K562 (cell line): ENCODE measurements around the gene RHEB. TPM values are rescaled to one million over a fixed set of nuclear protein-coding genes. Genes with fewer than 3 reads are reported as not detected.
"Not testable (repeated sequence)": the region's sequence is repeated elsewhere in the genome, so short reads cannot be mapped to it uniquely, and the experiment has no call there.

Experiments
- BRD4 ChIP-seq: fragments of 200-600 bp; sonication (generic); IDR thresholded peaks from 2 replicates; pipeline ENCODE4 v1.6.1; 2017; ENCODE audit warnings: inconsistent platforms
- CBX5 ChIP-seq: IDR thresholded peaks from 2 replicates; pipeline ENCODE4 v1.6.1; 2014; ENCODE audit warnings: low read depth, borderline replicate concordance
- CEBPG ChIP-seq, 3 experiments: fragments of 200-800 bp in 1 of 3; sonication (Bioruptor generic) in 1 of 3; sonication (generic) in 1 of 3; formaldehyde crosslinking in 1 of 3; IDR thresholded peaks in 2 of 3; conservative IDR thresholded peaks in 1 of 3; 2 replicates each; pipeline versions ENCODE4 v1.6.1 to v1.8.0; 2016 to 2022; ENCODE audit warnings: missing compliant biosample characterization in 2 of 3, missing genetic modification characterization in 2 of 3, mild to moderate bottlenecking in 1 of 3, missing genetic modification reagents in 1 of 3
- CTCF ChIP-seq, 3 experiments: IDR thresholded peaks in 2 of 3; conservative IDR thresholded peaks in 1 of 3; 2 replicates each; pipeline ENCODE4 v1.5.1; 2011 to 2012; ENCODE audit warnings: low read length in 3 of 3, mild to moderate bottlenecking in 3 of 3, control low read depth in 2 of 3, improper control_type of control experiment in 1 of 3, inconsistent platforms in 1 of 3, low read depth in 1 of 3, mixed read lengths in 1 of 3, moderate library complexity in 1 of 3; ENCODE audit not compliant: insufficient read depth in 2 of 3
- DIDO1 ChIP-seq: fragments of 450-650 bp; IDR thresholded peaks from 2 replicates; pipeline ENCODE4 v1.6.1; 2016; ENCODE audit warnings: low read depth, missing biosample characterization, missing genetic modification characterization
- FIP1L1 ChIP-seq: fragments of 200-400 bp; formaldehyde crosslinking; IDR thresholded peaks from 2 replicates; pipeline ENCODE4 v1.6.1; 2018; ENCODE audit warnings: mild to moderate bottlenecking, low read depth, low read length; ENCODE audit not compliant: poor library complexity, severe bottlenecking
- ILF3 ChIP-seq: fragments of 450-650 bp; IDR thresholded peaks from 2 replicates; pipeline ENCODE4 v1.6.1; 2018; ENCODE audit warnings: antibody characterized with exemption, mild to moderate bottlenecking, moderate library complexity, borderline replicate concordance
- KDM2B ChIP-seq: fragments of 250-450 bp; sonication (Bioruptor Pico); IDR thresholded peaks from 2 replicates; pipeline ENCODE4 v1.8.0; 2021; ENCODE audit warnings: mild to moderate bottlenecking, moderate library complexity
- KDM5B ChIP-seq: fragments of 200-600 bp; sonication (generic); IDR thresholded peaks from 2 replicates; pipeline ENCODE4 v1.6.1; 2012; ENCODE audit warnings: low read depth, mild to moderate bottlenecking, moderate library complexity, low read length, control low read depth, inconsistent platforms; ENCODE audit not compliant: insufficient replicate concordance
- NFE2 ChIP-seq: IDR thresholded peaks from 2 replicates; pipeline ENCODE4 v1.6.1; 2014; ENCODE audit warnings: antibody characterized with exemption, low read depth
- NFIC ChIP-seq: fragments of 450-650 bp; IDR thresholded peaks from 2 replicates; pipeline ENCODE4 v1.6.1; 2017; ENCODE audit warnings: mild to moderate bottlenecking, inconsistent platforms
- NONO ChIP-seq, 2 experiments: fragments of 200-400 bp in 1 of 2; fragments of 450-650 bp in 1 of 2; formaldehyde crosslinking in 1 of 2; IDR thresholded peaks; 2 replicates each; pipeline ENCODE4 v1.6.1; 2017; ENCODE audit warnings: low read depth in 2 of 2, mild to moderate bottlenecking in 2 of 2, moderate library complexity in 2 of 2, low read length in 1 of 2
- NR2F6 ChIP-seq: fragments of 450-650 bp; formaldehyde crosslinking; IDR thresholded peaks from 2 replicates; pipeline ENCODE4 v1.4.0; 2020; ENCODE audit warnings: mild to moderate bottlenecking
- POLR2A ChIP-seq: fragments of 450-650 bp; conservative IDR thresholded peaks from 2 replicates; pipeline ENCODE4 v1.6.1; 2016
- PRPF4 ChIP-seq: fragments of 200-400 bp; formaldehyde crosslinking; IDR thresholded peaks from one replicate; pipeline ENCODE4 v1.6.1; 2017; ENCODE audit warnings: low read length, low read depth, mild to moderate bottlenecking; ENCODE audit not compliant: insufficient read depth, poor library complexity, severe bottlenecking
- SAP30 ChIP-seq: fragments of 200-600 bp; sonication (generic); IDR thresholded peaks from 2 replicates; pipeline ENCODE4 v1.6.1; 2012; ENCODE audit warnings: borderline replicate concordance, low read depth, mild to moderate bottlenecking, moderate library complexity, low read length, control low read depth, inconsistent platforms; ENCODE audit not compliant: insufficient read depth, poor library complexity, severe bottlenecking
- SMAD1 ChIP-seq: fragments of 150-350 bp; IDR thresholded peaks from 2 replicates; pipeline ENCODE4 v1.6.1; 2014; ENCODE audit warnings: low read length, low read depth; ENCODE audit not compliant: partially characterized antibody
- TFAP4 ChIP-seq: sonication (generic); formaldehyde crosslinking; IDR thresholded peaks from 2 replicates; pipeline ENCODE4 v1.8.0; 2022; ENCODE audit warnings: missing genetic modification reagents, mild to moderate bottlenecking, moderate library complexity, borderline replicate concordance
- USF2 ChIP-seq: sonication (generic); formaldehyde crosslinking; IDR thresholded peaks from 2 replicates; pipeline ENCODE4 v1.5.0; 2020; ENCODE audit warnings: missing genetic modification reagents
- ZBTB7A ChIP-seq: IDR thresholded peaks from 2 replicates; pipeline ENCODE4 v1.6.1; 2011; ENCODE audit warnings: low read depth, mild to moderate bottlenecking, low read length, moderate library complexity, borderline replicate concordance; ENCODE audit not compliant: control insufficient read depth
- ZFPM2 ChIP-seq: fragments of 250-450 bp; sonication (Bioruptor Pico); IDR thresholded peaks from 2 replicates; pipeline ENCODE4 v1.5.1; 2022; ENCODE audit warnings: mild to moderate bottlenecking
- polyA plus RNA-seq, 8 experiments: library from polyadenylated mRNA; depleted of rRNA in 4 of 8; stranded (reverse) in 5 of 8; unstranded in 3 of 8; fragments of >200 nt; fragmentation: Nextera tagmentation in 2 of 8; fragmentation: Illumina TruSeq in 1 of 8; extraction: Ambion mirVana in 2 of 8; extraction: Trizol in 1 of 8; gene quantifications; 2 replicates each; pipeline versions ENCODE4 v1.2.1 to v1.2.3, GENCODE V29; 2011 to 2014; ENCODE audit warnings: inconsistent platforms in 1 of 8, missing spikeins in 1 of 8
- total RNA-seq, 7 experiments: library from RNA; depleted of rRNA in 6 of 7; stranded (reverse); fragments of >200 nt in 6 of 7; fragmentation: Illumina TruSeq in 2 of 7; extraction: Trizol in 2 of 7; gene quantifications; 2 replicates each; pipeline versions ENCODE4 v1.2.1 to v1.2.3, GENCODE V29; 2011 to 2021; ENCODE audit warnings: low replicate concordance in 1 of 7

Gene RHEB
- total and polyA plus RNA-seq, 9 of the 15 experiments (the other 6 are each of a cell fraction or from before 2014, with no cell fraction given) = 28.5 to 249 (median 182) TPM

GRCh38 chr7:151518947-151519764 is 539 bp downstream of the RHEB start (continued):
- TF ChIP-seq ZBTB7A (peak; percentile 75; the same call in 1 of the 2 replicates), NFIC (0 out of 2 replicates have a peak, but pooled peaks have one; percentile 18), CBX5 (0 out of 2 replicates have a peak, but pooled peaks have one; percentile 17), ZFPM2 (0 out of 2 replicates have a peak, but pooled peaks have one; percentile 26), USF2 (CRISPR knock-in tag) (peak; percentile 55), NONO (IDR thresholded peaks at IDR 0.05; ENCODE audit: low read depth in 2 of 2, low read length in 1 of 2) (peak; percentile 40 to 96; a peak in 3 of 4 replicates), NR2F6 (CRISPR knock-in tag) (peak; percentile 48; the same call in 1 of the 2 replicates), FIP1L1 (peak; percentile 84), ILF3 (peak; percentile 67; the same call in 1 of the 2 replicates), KDM5B (peak; percentile 24), PRPF4 (peak; percentile 18), POLR2A (peak; percentile 81), SAP30 (peak; percentile 90), KDM2B (peak; percentile 83; the same call in 1 of the 2 replicates), CEBPG (tag; conservative IDR thresholded peaks at IDR 0.05 in 1 of 2, IDR thresholded peaks at IDR 0.05 in 1 of 2) (peak; percentile 36 to 85), TFAP4 (peak; percentile 30; the same call in 1 of the 2 replicates), DIDO1 (tag) (0 out of 2 replicates have a peak, but pooled peaks have one; percentile 21), CTCF (IDR thresholded peaks at IDR 0.05 in 2 of 3, conservative IDR thresholded peaks at IDR 0.05 in 1 of 3; ENCODE audit: insufficient read depth in 2 of 3, low read depth in 1 of 3, low read length in 3 of 3) (peak in 2 of 3 experiments; percentile 27 to 34; a peak in 2 of 6 replicates), SMAD1 (peak; percentile 34), BRD4 (0 out of 2 replicates have a peak, but pooled peaks have one; percentile 3), NFE2 (0 out of 2 replicates have a peak, but pooled peaks have one; percentile 1)
- not testable (repeated sequence) for TF ChIP-seq CEBPG (CRISPR knock-in tag; IDR thresholded peaks at IDR 0.05)
